Stimulated activated CD4-positive, alpha-beta T cell treated with anti-CD3 and anti-CD28 coated beads, Interleukin-1b, Interleukin-23, amount 100 ng/mL, for 4 hours (primary cell): ENCODE data around the gene SAMHD1.
"Not testable (repeated sequence)": the region's sequence is repeated elsewhere in the genome, so short reads cannot be mapped to it uniquely, and the experiment has no call there.

Experiments used
- DNase-seq, 2 donors: peaks; one replicate each; pipeline ENCODE4 v3.0.0-alpha.2; 2020; ENCODE audit warnings: low read depth in 2 of 2

SAMHD1 gene

DNA sequence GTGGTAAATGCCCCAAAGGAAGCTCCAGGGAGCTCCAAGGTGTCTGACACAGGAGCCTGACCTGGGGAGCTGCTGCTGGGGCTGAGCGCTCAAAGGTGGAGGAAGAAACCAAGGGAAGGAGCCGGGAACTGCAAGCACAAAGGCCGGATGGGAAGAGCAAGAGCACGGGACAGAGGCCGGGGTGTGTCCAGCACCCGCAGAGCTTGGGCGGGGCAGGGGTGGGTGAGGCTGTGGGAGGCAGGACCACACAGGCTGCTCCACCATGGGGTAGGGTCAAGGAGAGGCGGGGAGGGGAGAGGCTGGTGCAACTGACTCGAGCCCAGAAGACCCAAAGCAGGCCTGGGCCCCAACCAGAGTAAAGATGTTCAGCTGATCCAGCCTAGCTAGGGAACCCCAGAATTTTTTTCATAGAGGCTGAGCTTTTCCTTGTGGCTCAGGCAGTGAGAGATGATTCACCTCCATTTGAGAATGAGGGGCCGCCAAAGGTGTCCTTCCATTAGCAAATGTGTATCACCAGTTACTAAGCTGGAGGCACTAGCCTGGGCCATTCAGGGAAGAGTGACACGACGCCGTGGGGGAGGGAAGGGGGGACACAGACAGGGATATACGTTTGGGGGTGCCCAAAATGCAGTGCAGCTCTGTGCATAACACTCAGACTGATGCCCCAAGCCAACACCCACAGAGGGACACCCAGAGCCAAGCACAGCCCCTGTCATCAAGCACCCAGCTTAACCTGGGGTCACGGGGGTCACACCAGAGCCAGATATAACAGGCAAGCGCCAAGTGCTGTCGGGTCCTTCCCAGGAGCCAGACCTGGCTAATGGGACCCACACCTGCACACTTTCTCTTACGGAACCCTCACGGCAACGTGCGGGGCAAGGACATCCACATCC, 96.9 kb downstream of the SAMHD1 start:
- no peak for DNase-seq

DNA sequence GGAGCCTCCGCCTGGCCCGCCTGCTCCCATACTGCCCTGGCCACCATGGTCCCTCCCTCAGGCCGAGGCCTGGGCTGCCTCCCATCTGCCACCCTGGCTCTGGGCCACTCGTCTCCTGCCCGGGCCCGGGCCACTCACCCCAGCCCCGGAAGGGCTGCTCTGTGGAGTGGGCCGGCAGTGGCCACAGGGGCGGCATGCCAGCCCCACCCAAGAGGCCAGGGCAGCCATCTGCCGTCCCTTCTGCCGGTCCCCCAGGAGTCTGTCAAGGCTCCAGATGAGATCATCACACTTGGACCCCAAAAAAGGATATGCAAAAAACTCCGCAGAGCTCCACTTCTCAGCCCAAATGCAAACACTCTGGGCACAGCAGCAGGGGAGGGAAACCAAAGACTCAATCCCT, 99.3 kb downstream of the SAMHD1 start:
- DNase-seq, result no peak

DNA sequence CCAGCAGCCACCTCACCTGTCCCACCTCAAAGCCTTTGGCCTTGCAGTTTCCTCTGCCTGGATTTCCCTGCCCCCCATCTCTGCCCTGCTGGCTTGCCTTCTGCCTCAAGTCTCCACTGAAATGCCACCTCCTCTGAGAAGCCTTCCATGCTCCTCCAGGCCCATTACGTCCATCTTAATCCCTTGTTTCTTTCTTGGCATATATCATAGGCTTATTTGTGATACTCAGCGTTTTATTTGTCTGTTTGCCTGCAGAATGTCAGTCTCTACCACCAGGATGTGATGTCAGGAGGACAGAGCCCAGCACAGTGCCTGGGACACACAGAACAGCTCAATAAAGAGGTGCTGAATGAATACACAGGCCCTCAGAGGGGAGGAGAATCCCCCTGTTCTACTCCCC, 100.0 kb downstream of the SAMHD1 start:
- no peak for DNase-seq

DNA sequence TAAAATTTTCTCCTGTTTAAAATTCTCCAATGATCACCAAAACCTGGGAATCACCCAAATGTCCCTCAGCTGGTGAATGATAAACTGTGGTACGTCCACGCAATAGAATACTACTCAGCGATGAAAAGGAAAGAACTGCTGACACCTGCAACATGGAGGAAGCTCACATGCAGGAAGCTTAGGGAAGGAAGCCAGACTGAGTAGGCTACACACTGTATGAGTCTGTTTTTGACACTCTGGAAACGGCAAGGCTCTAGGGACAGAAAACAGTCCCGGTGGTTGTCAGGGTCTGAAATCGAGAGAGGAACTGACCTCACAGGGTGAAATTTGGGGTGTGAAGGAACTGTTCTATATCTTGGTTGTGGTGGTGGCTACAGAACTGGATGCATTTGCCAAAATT, 100.7 kb downstream of the SAMHD1 start:
- no peak for DNase-seq

DNA sequence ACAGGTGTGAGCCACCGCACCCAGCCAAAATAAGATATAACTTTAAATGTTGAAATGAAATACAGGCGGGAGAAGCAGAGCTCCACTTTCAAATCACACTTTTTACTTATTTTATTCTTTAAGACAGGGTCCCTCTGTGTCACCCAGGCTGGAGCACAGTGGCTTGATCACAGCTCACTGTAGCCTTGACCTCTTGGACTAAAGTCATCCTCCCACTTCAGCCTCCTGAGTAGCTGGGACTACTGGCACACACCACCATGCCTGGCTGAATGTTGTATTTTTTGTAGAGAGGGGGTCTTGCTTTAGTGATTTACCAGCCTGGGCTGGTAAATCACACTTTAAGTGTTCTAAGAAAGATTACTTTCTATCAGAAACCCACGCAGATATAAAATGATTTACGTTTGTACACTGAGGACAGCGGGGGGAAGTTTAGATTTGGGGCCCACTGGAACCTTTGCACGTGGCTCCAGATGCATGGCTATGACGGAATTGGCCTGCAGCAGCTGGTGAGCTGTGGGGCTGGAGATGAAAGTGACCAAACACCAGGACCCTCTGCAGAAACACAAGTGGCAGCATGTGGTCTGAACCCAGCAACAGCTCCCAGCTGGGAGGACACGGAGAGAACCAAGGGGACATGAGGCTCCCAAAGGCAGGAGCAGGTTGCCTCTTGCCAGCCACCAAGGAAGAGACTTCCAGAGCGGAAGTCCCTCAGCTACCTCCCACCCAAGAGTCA, 102.0 kb downstream of the SAMHD1 start:
- DNase-seq, result no peak

DNA sequence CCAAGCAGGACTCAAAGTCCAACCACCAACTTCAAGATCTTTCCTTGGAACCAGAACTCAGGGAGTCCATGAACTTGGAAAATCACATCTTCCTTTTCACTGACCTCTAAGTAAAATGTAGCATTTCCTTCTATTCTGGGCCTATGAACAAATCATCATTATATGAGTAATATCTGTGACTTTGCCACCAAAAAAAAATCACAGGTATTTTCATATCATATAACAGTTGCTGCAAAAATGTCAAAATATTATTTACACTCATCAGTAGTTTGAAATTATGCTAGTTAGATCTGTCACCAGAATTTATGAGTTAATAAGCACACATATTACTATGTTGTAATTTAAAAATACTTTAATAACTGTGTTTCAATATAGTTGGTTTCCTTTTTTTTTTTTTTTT, 102.8 kb downstream of the SAMHD1 start:
- no peak for DNase-seq

DNA sequence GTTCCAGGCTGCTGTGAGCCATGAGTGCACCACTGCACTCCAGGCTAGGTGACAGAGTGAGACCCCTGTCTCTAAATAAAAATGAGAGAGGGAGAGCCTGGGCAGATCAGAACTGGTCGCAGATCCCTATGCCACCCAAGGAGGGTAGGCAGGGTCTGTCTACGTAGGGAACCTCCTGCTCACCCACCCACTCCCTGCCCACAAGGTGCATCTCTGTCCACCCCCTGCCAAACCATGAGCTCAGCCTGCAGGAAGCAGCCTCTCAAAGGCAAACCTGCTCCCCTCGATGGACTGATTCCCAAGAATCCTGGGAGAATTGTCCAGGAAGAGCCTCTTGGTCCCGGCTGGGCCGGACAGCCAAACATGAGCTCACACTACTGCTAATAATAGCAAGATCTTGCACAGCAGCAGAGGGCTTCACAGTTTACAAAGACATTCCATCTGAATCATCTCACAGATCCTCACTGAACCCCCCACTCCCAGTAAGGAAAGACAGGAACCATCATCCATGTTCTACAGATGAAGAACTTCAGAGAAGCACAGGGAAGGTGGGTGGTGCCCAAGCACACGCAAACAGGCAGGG, 103.3 kb downstream of the SAMHD1 start:
- no peak for DNase-seq

DNA sequence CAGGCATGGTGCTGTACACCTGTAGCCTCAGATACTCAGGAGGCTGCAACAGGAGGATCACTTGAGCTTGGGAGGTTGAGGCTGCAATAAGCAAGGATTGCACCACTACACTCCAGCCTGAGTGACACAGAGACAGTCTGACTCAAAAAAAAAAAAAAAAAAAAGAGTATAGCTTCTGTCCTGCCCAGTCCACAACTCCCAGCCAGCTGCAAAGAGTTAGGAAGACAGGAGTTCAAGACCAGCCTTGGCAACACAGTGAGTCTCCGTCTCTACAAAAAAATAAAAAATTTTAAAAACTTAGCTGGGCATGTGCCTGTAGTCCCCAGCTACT, 103.8 kb downstream of the SAMHD1 start:
- DNase-seq, result no peak

DNA sequence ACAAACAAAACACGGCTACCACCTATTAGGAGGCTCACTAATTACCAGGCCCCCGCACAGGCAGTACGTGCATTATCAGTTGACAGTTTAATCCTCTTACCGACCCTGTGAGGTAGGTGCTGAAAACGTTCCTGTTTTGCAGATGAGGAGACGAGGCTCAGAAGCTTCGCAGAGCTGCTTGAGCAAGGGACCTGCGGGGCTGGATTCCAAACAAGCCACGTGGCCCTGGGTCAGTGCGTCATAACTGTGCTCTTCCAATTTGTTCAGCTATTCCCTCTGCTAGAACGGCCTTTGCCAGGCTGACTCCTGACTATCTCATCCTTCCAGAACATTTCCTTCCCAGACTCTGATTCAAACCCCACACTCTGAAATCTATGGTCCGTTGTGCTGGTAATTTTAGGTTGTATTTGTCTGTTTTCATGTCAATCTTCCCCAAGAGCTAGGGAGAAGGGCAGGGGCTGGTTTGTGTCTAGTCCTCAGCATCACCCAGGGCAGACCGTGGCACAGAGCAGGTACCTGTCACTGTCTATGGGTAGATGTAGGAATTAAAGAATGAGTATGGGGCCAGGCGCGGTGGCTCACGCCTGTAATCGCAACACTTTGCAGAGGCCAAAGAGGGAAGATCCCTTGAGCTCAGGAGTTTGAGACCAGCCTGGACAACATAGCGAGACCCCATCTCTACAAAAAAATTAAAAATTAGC, 104.3 kb downstream of the SAMHD1 start:
- no peak for DNase-seq

DNA sequence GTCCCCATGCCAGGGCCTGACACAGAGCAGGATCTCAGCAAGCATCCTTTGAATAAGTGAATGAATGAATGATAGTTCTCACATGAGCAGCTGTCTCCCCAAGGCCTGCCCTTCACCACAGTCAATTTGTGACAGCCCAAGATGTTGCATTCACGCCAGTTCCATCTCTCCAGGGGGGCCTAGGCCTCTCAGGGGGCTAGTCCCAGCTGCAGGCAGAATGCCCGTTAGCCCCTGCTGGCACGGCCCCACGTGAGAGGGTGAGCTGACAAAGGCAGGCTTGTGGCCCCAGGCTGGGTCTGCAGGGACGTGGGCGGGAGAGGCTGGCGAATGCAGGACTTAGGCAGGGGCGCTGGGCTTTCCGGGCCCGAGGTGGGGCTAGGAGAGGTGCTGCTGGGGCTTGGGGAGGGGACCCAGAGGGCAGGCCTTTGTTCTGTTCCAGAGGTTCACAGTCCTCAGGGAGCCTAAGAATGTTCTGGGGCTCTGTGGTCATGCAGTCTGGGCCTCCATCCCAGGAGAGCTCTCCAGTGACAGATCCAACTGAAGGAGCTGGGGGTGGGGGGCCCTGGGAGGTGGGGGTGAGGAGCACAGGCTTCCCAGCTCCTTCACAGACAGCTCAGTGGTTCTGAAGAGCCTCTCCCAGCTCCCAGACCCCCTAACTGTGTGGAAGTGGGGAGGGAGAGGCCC, 106.1 kb downstream of the SAMHD1 start:
- no peak for DNase-seq

DNA sequence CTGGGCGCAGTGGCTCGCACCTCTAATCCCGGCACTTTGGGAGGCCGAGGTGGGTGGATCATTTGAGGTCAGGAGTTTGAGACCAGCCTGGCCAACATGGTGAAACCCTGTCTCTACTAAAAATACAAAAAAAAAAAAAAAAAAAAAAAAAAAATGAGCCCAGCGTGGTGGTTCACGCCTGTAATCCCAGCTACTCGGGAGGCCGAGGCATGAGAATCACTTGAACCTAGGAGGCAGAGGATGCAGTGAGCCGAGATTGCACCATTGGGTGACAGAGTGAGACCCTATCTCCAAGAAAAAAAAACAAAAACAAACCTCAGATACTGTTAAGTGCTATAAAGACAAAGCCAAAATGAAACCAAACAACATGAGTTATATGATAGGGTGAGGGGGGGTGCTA, 110.5 kb downstream of the SAMHD1 start:
- DNase-seq, result not testable (repeated sequence)
